Neural cell (in vitro differentiated cells): ENCODE measurements around the gene EGFL7. TPM values are rescaled to one million over a fixed set of nuclear protein-coding genes. Genes with fewer than 3 reads are reported as not detected.

Experiments
- H2AFZ ChIP-seq: fragments of 200-600, 300-800 bp; sonication (generic), shearing (Covaris generic); 2 replicates; pipeline ENCODE4 v1.6.0; 2014; ENCODE audit warnings: low read depth, mild to moderate bottlenecking, antibody characterized with exemption, low read length, moderate library complexity
- H3F3A ChIP-seq: fragments of 200-600 bp; shearing (Covaris generic); 2 replicates; pipeline ENCODE4 v1.6.1; 2016; ENCODE audit warnings: mild to moderate bottlenecking, moderate library complexity, mixed read lengths, antibody characterized with exemption, low read length; ENCODE audit not compliant: insufficient read depth, poor library complexity, severe bottlenecking
- H3K27ac ChIP-seq: fragments of 200-600, 300-800 bp; sonication (generic), shearing (Covaris generic); 2 replicates; pipeline ENCODE4 v1.5.1; 2014; ENCODE audit warnings: mild to moderate bottlenecking, low read length, moderate library complexity
- H3K27me3 ChIP-seq: fragments of 300-800, 200-600 bp; sonication (generic), shearing (Covaris generic); 2 replicates; pipeline ENCODE4 v1.6.0; 2014; ENCODE audit warnings: mild to moderate bottlenecking, low read depth, low read length, moderate library complexity; ENCODE audit not compliant: insufficient read depth
- H3K36me3 ChIP-seq: fragments of 300-800, 200-600 bp; sonication (generic), shearing (Covaris generic); 2 replicates; pipeline ENCODE4 v1.5.1; 2014; ENCODE audit warnings: mild to moderate bottlenecking, antibody characterized with exemption, low read length, moderate library complexity; ENCODE audit not compliant: insufficient read depth
- H3K4me2 ChIP-seq: fragments of 300-800, 200-600 bp; sonication (generic), shearing (Covaris generic); 2 replicates; pipeline ENCODE4 v1.6.0; 2014; ENCODE audit warnings: mild to moderate bottlenecking, low read length
- H3K4me3 ChIP-seq: fragments of 300-800, 200-600 bp; sonication (generic), shearing (Covaris generic); 2 replicates; pipeline ENCODE4 v1.5.1; 2014; ENCODE audit warnings: mild to moderate bottlenecking, low read length, moderate library complexity
- H3K79me2 ChIP-seq: fragments of 200-600 bp; shearing (Covaris generic); replicated peaks from 2 replicates; pipeline ENCODE4 v1.6.0; 2014; ENCODE audit warnings: mild to moderate bottlenecking, low read length, moderate library complexity; ENCODE audit not compliant: insufficient read depth
- H3K9ac ChIP-seq: fragments of 300-800, 200-600 bp; sonication (generic), shearing (Covaris generic); 2 replicates; pipeline ENCODE4 v1.6.1; 2016; ENCODE audit warnings: mild to moderate bottlenecking, low read length, mixed read lengths
- H3K9me2 ChIP-seq: fragments of 200-600 bp; shearing (Covaris generic); 2 replicates; pipeline ENCODE4 v1.6.1; 2016; ENCODE audit warnings: mild to moderate bottlenecking, low read length, mixed read lengths; ENCODE audit not compliant: insufficient read depth
- H3K9me3 ChIP-seq: fragments of 200-600, 300-800 bp; sonication (generic), shearing (Covaris generic); 2 replicates; pipeline ENCODE4 v1.6.1; 2016; ENCODE audit warnings: mild to moderate bottlenecking, mixed run types, low read length, moderate library complexity, mixed read lengths
- H4K20me1 ChIP-seq: fragments of 200-600 bp; shearing (Covaris generic); 2 replicates; pipeline ENCODE4 v1.6.1; 2016; ENCODE audit warnings: mild to moderate bottlenecking, mixed run types; ENCODE audit not compliant: insufficient read depth
- EP300 ChIP-seq: fragments of 450-650 bp; conservative IDR thresholded peaks from 2 replicates; pipeline ENCODE4 v1.6.1; 2014; ENCODE audit warnings: antibody characterized with exemption, mild to moderate bottlenecking, moderate library complexity; ENCODE audit not compliant: poor library complexity, severe bottlenecking
- MXI1 ChIP-seq: fragments of 450-650 bp; conservative IDR thresholded peaks from 2 replicates; pipeline ENCODE4 v1.6.1; 2014; ENCODE audit warnings: antibody characterized with exemption, mild to moderate bottlenecking; ENCODE audit not compliant: poor library complexity, severe bottlenecking
- RAD21 ChIP-seq: fragments of 450-650 bp; conservative IDR thresholded peaks from 2 replicates; pipeline ENCODE4 v1.6.1; 2014; ENCODE audit warnings: antibody characterized with exemption, mild to moderate bottlenecking, moderate library complexity
- SMC3 ChIP-seq: fragments of 450-650 bp; conservative IDR thresholded peaks from 2 replicates; pipeline ENCODE4 v1.6.1; 2014; ENCODE audit warnings: antibody characterized with exemption, mild to moderate bottlenecking, moderate library complexity; ENCODE audit not compliant: poor library complexity
- polyA plus RNA-seq: library from polyadenylated mRNA; depleted of rRNA; stranded (reverse); fragments of >200 nt; gene quantifications from 2 replicates; pipeline ENCODE4 v1.2.3, GENCODE V29; 2014
- TF ChIP-seq, protein P1 (sequence below): fragments of 450-650 bp; IDR thresholded peaks from 2 replicates; pipeline ENCODE4 v1.5.1; 2014; ENCODE audit warnings: antibody characterized with exemption, mild to moderate bottlenecking, moderate library complexity; ENCODE audit not compliant: poor library complexity, severe bottlenecking

Gene EGFL7
- polyA plus RNA-seq, 1 donor from 2014 or later: 12.5 TPM

DNA sequence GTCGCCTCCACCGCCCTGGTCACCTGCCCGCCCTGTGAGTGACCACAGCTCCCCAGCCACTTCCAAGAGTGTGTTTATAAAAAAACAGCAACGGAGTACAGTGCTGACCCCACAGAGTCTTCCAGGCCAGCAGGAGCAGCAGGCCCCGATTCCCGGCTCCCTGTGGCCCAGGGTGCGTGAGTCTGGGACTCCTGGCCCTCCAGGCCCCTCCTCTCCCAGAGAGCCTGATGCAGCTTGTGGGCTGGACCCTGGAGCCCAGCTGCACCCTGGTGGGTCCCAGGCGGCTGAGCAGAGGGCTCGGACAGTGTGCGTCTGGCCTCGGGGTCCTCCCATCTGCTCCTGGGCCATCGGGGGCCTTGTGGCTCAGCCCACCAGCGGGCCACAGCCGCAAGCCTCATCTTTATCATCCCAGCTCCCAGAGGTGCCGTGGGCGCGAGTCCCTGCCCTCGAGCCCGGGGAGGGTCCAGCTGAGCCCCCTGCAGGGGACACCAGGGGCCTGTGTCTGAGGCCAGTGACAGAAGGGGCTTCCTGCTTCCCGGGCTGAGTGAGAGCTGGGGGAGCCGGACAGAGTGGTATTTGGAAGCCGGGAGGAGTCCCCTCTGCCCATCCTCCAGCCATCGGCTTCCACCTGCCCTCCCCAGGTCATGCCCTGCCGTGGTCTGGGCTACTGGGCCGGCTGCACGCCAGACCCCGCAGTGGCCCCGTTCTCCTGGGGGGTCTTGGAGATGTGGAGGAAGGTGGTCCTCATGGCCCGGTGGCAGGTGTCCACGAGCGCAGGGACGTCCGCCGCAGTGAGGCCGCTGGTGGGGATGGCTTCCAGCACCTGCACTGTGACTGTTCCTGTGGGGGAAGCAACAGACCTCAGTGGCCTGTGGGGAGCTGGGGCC is 10.6 kb downstream of the EGFL7 start:
- Histone ChIP-seq H4K20me1 (no peaks in the 10 kb centered on the region), H2AFZ (no peak overlapping the region), H3K9me2 (no peaks in the 10 kb centered on the region), H3K4me3 (no peak overlapping the region), H3K9ac (no peak overlapping the region), H3K27ac (no peak overlapping the region), H3K36me3 (no peaks in the 10 kb centered on the region), H3K4me2 (no peak overlapping the region), H3K27me3 (no peaks in the 10 kb centered on the region), H3K9me3 (no peaks in the 10 kb centered on the region), H3F3A (no peaks in the 10 kb centered on the region), H3K79me2 (no peaks in the 10 kb centered on the region)
- TF ChIP-seq MXI1 (no peak), RAD21 (no peak)

DNA sequence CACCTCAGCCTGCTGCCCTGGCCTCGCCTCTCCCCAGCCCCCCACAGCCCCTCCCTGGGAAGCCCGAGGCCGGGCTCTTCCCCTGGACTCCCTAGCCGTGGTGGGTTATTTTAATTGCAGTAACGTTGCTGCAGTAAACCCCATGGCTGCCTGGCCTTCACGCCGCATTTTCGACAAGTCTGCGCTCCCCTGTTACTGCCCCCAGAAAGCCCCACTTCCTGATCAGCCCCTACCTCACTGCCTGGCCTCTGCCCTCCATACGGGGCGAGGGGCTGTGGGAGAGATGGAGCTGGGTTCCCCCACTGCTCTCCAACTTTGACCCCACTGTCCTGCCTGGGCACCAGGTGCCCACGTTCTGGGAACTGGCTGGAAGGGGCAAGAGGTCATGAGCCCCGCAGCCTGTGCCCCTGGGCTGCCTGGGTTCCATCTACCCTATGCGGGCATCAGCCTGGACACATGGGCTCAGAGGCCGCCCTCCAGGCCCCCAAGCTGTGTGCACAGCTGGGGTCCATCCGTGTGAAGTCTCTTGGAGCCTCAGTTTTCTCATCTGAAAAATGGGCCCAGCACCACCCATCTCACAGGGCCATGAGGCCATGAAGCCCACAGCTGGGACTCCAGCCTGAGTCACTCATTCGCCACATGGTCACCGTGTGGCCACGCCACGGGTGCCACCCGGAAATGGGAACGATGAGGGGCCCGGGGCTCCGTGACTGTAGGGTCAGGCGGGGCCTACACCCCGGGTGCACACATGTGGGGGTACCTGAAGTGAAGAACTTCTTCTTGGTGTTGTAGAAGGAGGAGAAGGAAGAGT is 11.5 kb downstream of the EGFL7 start:
- H3K27ac ChIP-seq: no peak overlapping the region
- TF ChIP-seq EP300 (no peak), SMC3 (no peak), RAD21 (no peak)

GRCh38 chr9:136674786-136675349 is 12.2 kb downstream of the EGFL7 start:
- Histone ChIP-seq H4K20me1 (no peaks in the 10 kb centered on the region), H3K36me3 (no peaks in the 10 kb centered on the region), H3K9me3 (no peaks in the 10 kb centered on the region), H3K4me2 (no peak overlapping the region), H3F3A (no peaks in the 10 kb centered on the region), H2AFZ (no peak overlapping the region), H3K9me2 (no peaks in the 10 kb centered on the region), H3K79me2 (no peaks in the 10 kb centered on the region), H3K27me3 (no peaks in the 10 kb centered on the region), H3K27ac (no peak overlapping the region), H3K4me3 (no peak overlapping the region), H3K9ac (no peak overlapping the region)
- TF ChIP-seq EP300 (no peak), MXI1 (no peak), RAD21 (no peak)
- TF ChIP-seq, protein P1, sequence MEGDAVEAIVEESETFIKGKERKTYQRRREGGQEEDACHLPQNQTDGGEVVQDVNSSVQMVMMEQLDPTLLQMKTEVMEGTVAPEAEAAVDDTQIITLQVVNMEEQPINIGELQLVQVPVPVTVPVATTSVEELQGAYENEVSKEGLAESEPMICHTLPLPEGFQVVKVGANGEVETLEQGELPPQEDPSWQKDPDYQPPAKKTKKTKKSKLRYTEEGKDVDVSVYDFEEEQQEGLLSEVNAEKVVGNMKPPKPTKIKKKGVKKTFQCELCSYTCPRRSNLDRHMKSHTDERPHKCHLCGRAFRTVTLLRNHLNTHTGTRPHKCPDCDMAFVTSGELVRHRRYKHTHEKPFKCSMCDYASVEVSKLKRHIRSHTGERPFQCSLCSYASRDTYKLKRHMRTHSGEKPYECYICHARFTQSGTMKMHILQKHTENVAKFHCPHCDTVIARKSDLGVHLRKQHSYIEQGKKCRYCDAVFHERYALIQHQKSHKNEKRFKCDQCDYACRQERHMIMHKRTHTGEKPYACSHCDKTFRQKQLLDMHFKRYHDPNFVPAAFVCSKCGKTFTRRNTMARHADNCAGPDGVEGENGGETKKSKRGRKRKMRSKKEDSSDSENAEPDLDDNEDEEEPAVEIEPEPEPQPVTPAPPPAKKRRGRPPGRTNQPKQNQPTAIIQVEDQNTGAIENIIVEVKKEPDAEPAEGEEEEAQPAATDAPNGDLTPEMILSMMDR: no peak

More for the DNA sequence above, 11.5 kb downstream of the EGFL7 start:
- Histone ChIP-seq H3K79me2 (no peaks in the 10 kb centered on the region), H3K4me2 (no peak overlapping the region), H3F3A (no peaks in the 10 kb centered on the region), H4K20me1 (no peaks in the 10 kb centered on the region), H3K36me3 (no peaks in the 10 kb centered on the region), H3K4me3 (no peak overlapping the region), H2AFZ (no peak overlapping the region), H3K27me3 (no peaks in the 10 kb centered on the region), H3K9me3 (no peaks in the 10 kb centered on the region), H3K9ac (no peak overlapping the region), H3K9me2 (no peaks in the 10 kb centered on the region)
